H1 (cell line): ENCODE measurements around the gene CCDC174. TPM values are rescaled to one million over a fixed set of nuclear protein-coding genes. Genes with fewer than 3 reads are reported as not detected.

Experiments
- RFX5 ChIP-seq: IDR thresholded peaks from 2 replicates; pipeline ENCODE4 v1.6.1; 2011; ENCODE audit warnings: low read depth, low read length, improper control_type of control experiment, borderline replicate concordance
- TAF1 ChIP-seq: IDR thresholded peaks from 2 replicates; pipeline ENCODE4 v1.6.1; 2011; ENCODE audit warnings: mild to moderate bottlenecking, low read depth, low read length
- polyA plus RNA-seq, 7 experiments: library from polyadenylated mRNA; depleted of rRNA in 3 of 7; stranded (reverse) in 5 of 7; unstranded in 2 of 7; fragments of >200 nt in 5 of 7; fragments of 200-250 nt in 2 of 7; gene quantifications; 1 replicate in 5 of 7; 2 replicates in 1 of 7; 4 replicates in 1 of 7; pipeline versions ENCODE4 v1.2.1 to v1.2.3, GENCODE V29; 2011 to 2013; ENCODE audit warnings: missing spikeins in 2 of 7, mixed read lengths in 2 of 7
- total RNA-seq: library from RNA; stranded (reverse); fragmentation: NEBNext Ultra II Directional; extraction: Animal tissue kit (Norgen Biotek cat#: 25700); gene quantifications from 2 replicates; pipeline ENCODE4 v1.2.1, GENCODE V29; 2021

Gene CCDC174
- total and polyA plus RNA-seq, 2 of the 8 experiments (the other 6 are each of a cell fraction or from before 2014, with no cell fraction given): 3.5 to 11.9 TPM

DNA sequence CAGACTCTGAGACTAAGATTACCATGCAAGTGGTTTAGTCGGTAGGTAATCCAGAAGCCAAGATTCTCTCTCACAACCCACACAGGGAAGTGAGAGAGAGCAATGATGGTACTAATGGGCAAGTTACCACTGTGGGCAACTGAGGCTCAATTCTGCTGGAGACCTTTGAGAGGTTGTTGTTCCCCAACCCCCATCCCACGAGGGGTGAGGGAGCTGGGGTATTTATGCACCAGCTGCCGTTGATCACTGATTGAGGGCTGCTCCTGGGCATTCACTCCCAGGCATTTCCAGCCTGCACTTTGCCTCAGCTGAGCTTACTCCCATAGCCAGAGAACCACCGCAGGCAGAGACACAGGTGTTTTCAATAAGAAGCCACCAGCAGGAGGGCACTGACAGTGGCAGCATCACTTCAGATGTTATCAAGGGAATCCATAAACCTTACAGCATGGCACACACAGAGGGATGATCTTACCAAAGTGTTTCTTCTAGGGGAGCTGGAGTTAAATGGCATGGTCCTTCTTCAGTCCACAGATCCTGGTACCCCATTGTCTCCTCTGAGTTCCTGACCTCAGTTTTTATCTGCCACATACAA, 15.0 kb upstream of the CCDC174 start (continued):
- TF ChIP-seq TAF1 (no peak), RFX5 (no peak)
